ENCODE measurements around the gene AQP12B.

GRCh38 chr2:240629619-240629967 is 53.1 kb downstream of the AQP12B start:
- TF ChIP-seq CTCF (IDR thresholded peaks at IDR 0.05; ENCODE audit: borderline replicate concordance, extremely low read depth, low read length, poor library complexity, severe bottlenecking) (no peak), EZH2 (IDR thresholded peaks at IDR 0.05; ENCODE audit: borderline replicate concordance, low read depth, low read length, severe bottlenecking) (no peak)
